Measurements from ENCODE around the gene STK11IP. TPM values are rescaled to one million over a fixed set of nuclear protein-coding genes. Genes with fewer than 3 reads are reported as not detected.
A peak's percentile ranks its signal among the peaks of the same experiment; 100 is the strongest.

STK11IP gene
- total and polyA plus RNA-seq, 2 of the 13 experiments (the other 11 are each of a cell fraction or from before 2014, with no cell fraction given), result 12.8 to 24.0 TPM

DNA sequence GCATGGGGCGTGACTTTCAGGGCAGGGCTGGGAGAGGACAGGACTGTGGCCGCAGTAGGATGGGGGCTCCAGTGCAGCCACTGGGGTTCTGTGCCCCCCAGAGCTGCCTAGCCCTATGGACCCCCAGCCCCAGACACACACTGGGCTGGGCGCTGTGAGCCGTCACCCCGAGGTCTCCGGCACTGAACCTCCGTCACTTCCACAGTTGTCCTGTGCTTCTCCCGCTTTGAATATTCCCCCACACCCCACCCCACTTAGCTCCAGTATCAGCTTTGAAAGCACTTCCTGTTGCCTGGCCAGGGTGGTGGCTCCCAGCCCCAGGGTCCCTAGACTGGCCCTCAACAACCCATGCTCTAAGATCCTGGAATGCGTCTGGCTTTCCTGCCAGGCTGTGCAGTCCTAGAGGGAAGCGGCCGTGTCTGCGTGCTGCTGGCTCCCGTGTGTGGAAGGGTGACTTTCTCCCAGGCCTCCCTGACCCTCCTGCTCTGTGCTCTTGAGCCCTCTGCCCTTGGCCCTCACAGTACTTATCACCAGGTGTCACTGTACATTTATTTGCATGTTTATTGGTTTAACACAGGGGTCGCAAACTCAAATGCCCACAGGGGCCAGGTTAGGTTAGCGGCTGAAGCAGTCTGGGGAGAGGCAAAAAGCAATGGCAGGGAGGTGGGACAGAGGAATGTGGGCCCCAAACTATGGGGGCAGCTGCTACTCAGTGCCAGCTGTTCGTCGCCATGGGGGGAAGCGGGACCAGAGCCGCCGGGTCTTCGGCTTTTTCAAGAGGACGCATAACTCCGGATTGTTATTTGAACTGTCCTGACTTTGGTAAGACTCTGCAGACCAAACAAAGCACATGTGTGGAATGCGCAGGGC lies 36.2 kb upstream of the STK11IP start (continued):
- no peak for TF ChIP-seq ARNTL (CRISPR knock-in tag; IDR thresholded peaks at IDR 0.05)
- no peak for TF ChIP-seq ZKSCAN8 (CRISPR knock-in tag; IDR thresholded peaks at IDR 0.05; ENCODE audit: borderline replicate concordance)
- TF ChIP-seq MTA3 (CRISPR knock-in tag; IDR thresholded peaks at IDR 0.05), result no peak
- no peak for TF ChIP-seq ZNF451 (CRISPR knock-in tag; IDR thresholded peaks at IDR 0.05)
- peak; percentile 88 for TF ChIP-seq SSRP1 (CRISPR knock-in tag; IDR thresholded peaks at IDR 0.05)
- TF ChIP-seq, protein P1, sequence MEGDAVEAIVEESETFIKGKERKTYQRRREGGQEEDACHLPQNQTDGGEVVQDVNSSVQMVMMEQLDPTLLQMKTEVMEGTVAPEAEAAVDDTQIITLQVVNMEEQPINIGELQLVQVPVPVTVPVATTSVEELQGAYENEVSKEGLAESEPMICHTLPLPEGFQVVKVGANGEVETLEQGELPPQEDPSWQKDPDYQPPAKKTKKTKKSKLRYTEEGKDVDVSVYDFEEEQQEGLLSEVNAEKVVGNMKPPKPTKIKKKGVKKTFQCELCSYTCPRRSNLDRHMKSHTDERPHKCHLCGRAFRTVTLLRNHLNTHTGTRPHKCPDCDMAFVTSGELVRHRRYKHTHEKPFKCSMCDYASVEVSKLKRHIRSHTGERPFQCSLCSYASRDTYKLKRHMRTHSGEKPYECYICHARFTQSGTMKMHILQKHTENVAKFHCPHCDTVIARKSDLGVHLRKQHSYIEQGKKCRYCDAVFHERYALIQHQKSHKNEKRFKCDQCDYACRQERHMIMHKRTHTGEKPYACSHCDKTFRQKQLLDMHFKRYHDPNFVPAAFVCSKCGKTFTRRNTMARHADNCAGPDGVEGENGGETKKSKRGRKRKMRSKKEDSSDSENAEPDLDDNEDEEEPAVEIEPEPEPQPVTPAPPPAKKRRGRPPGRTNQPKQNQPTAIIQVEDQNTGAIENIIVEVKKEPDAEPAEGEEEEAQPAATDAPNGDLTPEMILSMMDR (CRISPR knock-in tag; IDR thresholded peaks at IDR 0.05), result peak; percentile 61
- TF ChIP-seq CREB1 (IDR thresholded peaks at IDR 0.05), result no peak
- TF ChIP-seq CREB1 (CRISPR knock-in tag; IDR thresholded peaks at IDR 0.05), result no peak
- TF ChIP-seq NFE2L2 (IDR thresholded peaks at IDR 0.05; ENCODE audit: low read length), result no peak
- TF ChIP-seq PCBP2 (optimal IDR thresholded peaks at IDR 0.05; ENCODE audit: low read depth, low read length, poor library complexity, severe bottlenecking), result no peak
- TF ChIP-seq, protein P2, sequence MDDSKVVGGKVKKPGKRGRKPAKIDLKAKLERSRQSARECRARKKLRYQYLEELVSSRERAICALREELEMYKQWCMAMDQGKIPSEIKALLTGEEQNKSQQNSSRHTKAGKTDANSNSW (CRISPR knock-in tag; IDR thresholded peaks at IDR 0.05; ENCODE audit: borderline replicate concordance), result no peak
- no peak for TF ChIP-seq KDM6A (CRISPR knock-in tag; IDR thresholded peaks at IDR 0.05; ENCODE audit: low read depth)
- TF ChIP-seq HOXA3 (CRISPR knock-in tag; IDR thresholded peaks at IDR 0.05), result peak; percentile 14; the same call in 1 of the 2 replicates
- no peak for TF ChIP-seq MTF2 (CRISPR knock-in tag; IDR thresholded peaks at IDR 0.05; ENCODE audit: borderline replicate concordance)
- no peak; the same call in 1 of the 2 replicates for TF ChIP-seq KDM5B (CRISPR knock-in tag; IDR thresholded peaks at IDR 0.05; ENCODE audit: borderline replicate concordance)
- peak; percentile 23; the same call in 1 of the 2 replicates for TF ChIP-seq SALL1 (CRISPR knock-in tag; IDR thresholded peaks at IDR 0.05)
- no peak for TF ChIP-seq ZBTB3 (CRISPR knock-in tag; IDR thresholded peaks at IDR 0.05; ENCODE audit: borderline replicate concordance, low read depth)
- TF ChIP-seq ZNF562 (CRISPR knock-in tag; IDR thresholded peaks at IDR 0.05; ENCODE audit: borderline replicate concordance), result no peak
- no peak for TF ChIP-seq MYNN (CRISPR knock-in tag; IDR thresholded peaks at IDR 0.05; ENCODE audit: low read depth)
- TF ChIP-seq, protein P3, sequence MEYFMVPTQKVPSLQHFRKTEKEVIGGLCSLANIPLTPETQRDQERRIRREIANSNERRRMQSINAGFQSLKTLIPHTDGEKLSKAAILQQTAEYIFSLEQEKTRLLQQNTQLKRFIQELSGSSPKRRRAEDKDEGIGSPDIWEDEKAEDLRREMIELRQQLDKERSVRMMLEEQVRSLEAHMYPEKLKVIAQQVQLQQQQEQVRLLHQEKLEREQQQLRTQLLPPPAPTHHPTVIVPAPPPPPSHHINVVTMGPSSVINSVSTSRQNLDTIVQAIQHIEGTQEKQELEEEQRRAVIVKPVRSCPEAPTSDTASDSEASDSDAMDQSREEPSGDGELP (IDR thresholded peaks at IDR 0.05; ENCODE audit: borderline replicate concordance, low read depth), result 0 out of 2 replicates have a peak, but pooled peaks have one; percentile 40
- no peak for TF ChIP-seq MTF1 (CRISPR knock-in tag; IDR thresholded peaks at IDR 0.05)
- TF ChIP-seq ASH2L (IDR thresholded peaks at IDR 0.05; ENCODE audit: insufficient read length, low read depth, low read length), result no peak
- TF ChIP-seq, protein P4, sequence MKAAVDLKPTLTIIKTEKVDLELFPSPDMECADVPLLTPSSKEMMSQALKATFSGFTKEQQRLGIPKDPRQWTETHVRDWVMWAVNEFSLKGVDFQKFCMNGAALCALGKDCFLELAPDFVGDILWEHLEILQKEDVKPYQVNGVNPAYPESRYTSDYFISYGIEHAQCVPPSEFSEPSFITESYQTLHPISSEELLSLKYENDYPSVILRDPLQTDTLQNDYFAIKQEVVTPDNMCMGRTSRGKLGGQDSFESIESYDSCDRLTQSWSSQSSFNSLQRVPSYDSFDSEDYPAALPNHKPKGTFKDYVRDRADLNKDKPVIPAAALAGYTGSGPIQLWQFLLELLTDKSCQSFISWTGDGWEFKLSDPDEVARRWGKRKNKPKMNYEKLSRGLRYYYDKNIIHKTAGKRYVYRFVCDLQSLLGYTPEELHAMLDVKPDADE (CRISPR knock-in tag; IDR thresholded peaks at IDR 0.05), result no peak
- TF ChIP-seq, protein P5, sequence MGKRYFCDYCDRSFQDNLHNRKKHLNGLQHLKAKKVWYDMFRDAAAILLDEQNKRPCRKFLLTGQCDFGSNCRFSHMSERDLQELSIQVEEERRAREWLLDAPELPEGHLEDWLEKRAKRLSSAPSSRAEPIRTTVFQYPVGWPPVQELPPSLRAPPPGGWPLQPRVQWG (CRISPR knock-in tag; IDR thresholded peaks at IDR 0.05; ENCODE audit: borderline replicate concordance, low read depth), result no peak

Measured in HepG2 (cell line).